Right renal pelvis (tissue), 4 donors: ENCODE data around the gene MCTP1. TPM values are rescaled to one million over a fixed set of nuclear protein-coding genes. Genes with fewer than 3 reads are reported as not detected.

Experiments used
- DNase-seq, 4 donors: peaks; one replicate each; pipeline ENCODE4 v3.0.0-alpha.2; 2013; ENCODE audit warnings: low read depth in 4 of 4, low spot score in 3 of 4, missing footprints in 1 of 4
- polyA plus RNA-seq, 4 donors: library from polyadenylated mRNA; unstranded; fragments of 120-200 nt; gene quantifications; one replicate each; pipeline ENCODE4 v1.2.1, GENCODE V29; 2013; ENCODE audit not compliant: insufficient read length in 4 of 4

Gene MCTP1
- polyA plus RNA-seq, 4 donors: 4.5 to 7.3 (median 6.1) TPM

GRCh38 chr5:94690778-94691177 is 594.1 kb downstream of the MCTP1 start:
- no peak for DNase-seq

- DNase-seq: no peak
Measured at GRCh38 chr5:94689908-94690307, 595.0 kb downstream of the MCTP1 start.

- no peak for DNase-seq
Measured at GRCh38 chr5:94682814-94683520, 601.9 kb downstream of the MCTP1 start.

GRCh38 chr5:94675965-94676618 is 608.8 kb downstream of the MCTP1 start:
- no peak for DNase-seq

GRCh38 chr5:94674490-94675382 is 610.2 kb downstream of the MCTP1 start:
- DNase-seq: no peak

GRCh38 chr5:94672746-94673145 is 612.1 kb downstream of the MCTP1 start:
- no peak for DNase-seq

GRCh38 chr5:94670726-94671125 is 614.2 kb downstream of the MCTP1 start:
- DNase-seq: no peak

GRCh38 chr5:94667937-94668336 is 617.0 kb downstream of the MCTP1 start:
- DNase-seq: no peak

- no peak for DNase-seq
Measured at GRCh38 chr5:94661086-94661485, 623.8 kb downstream of the MCTP1 start.

GRCh38 chr5:94660506-94660905 is 624.4 kb downstream of the MCTP1 start:
- no peak for DNase-seq

GRCh38 chr5:94658272-94658671 is 626.6 kb downstream of the MCTP1 start:
- no peak for DNase-seq

Other genes starting within 250 kb of the MCTP1 start
- 1 to 10 TPM; 5.5 to 8.5 (median 5.9) TPM for gene FAM81B, start 106.3 kb upstream of the MCTP1 start, polyA plus RNA-seq